Natural killer cell (primary cell): ENCODE data around the gene PRPF6. TPM values are rescaled to one million over a fixed set of nuclear protein-coding genes. Genes with fewer than 3 reads are reported as not detected.

Source experiments
- ATAC-seq, 3 donors: fragments of 150-1000 bp in 2 of 3; fragments of 200-7000 bp in 1 of 3; cut with Tn5 transposase; 1 replicate in 1 of 3; 2 replicates in 2 of 3; pipeline ENCODE4 v1.10.0; 2021; ENCODE audit warnings: mild to moderate bottlenecking in 2 of 3, moderate library complexity in 2 of 3
- DNase-seq, 2 donors: peaks; one replicate each; pipeline versions ENCODE4 v3.0.0 to v3.0.0-alpha.2; 2013 to 2021; ENCODE audit warnings: mixed read lengths in 1 of 2
- H3K27ac ChIP-seq: one replicate; pipeline ENCODE4 v1.5.1; 2013; ENCODE audit warnings: mild to moderate bottlenecking, low read length
- H3K27me3 ChIP-seq: one replicate; pipeline ENCODE4 v1.6.1; 2013; ENCODE audit warnings: low read length; ENCODE audit not compliant: control insufficient read depth, insufficient read depth
- H3K36me3 ChIP-seq: one replicate; pipeline ENCODE4 v1.6.1; 2013; ENCODE audit warnings: low read length; ENCODE audit not compliant: control insufficient read depth, insufficient read depth
- H3K4me1 ChIP-seq: one replicate; pipeline ENCODE4 v1.6.1; 2013; ENCODE audit warnings: low read length; ENCODE audit not compliant: control insufficient read depth, insufficient read depth
- H3K4me3 ChIP-seq: one replicate; pipeline ENCODE4 v1.5.1; 2013; ENCODE audit warnings: low read length
- H3K9me3 ChIP-seq: one replicate; pipeline ENCODE4 v1.6.1; 2013; ENCODE audit warnings: low read length; ENCODE audit not compliant: control insufficient read depth, insufficient read depth
- H3K27ac Mint-ChIP-seq, 2 donors: one replicate each; pipeline ENCODE4 v1.8.0; 2022; ENCODE audit warnings: mild to moderate bottlenecking in 2 of 2, mixed read lengths in 2 of 2, moderate library complexity in 1 of 2
- H3K27me3 Mint-ChIP-seq, 2 donors: one replicate each; pipeline ENCODE4 v1.8.0; 2022; ENCODE audit warnings: low read depth in 2 of 2, mixed read lengths in 2 of 2
- H3K36me3 Mint-ChIP-seq: one replicate; pipeline ENCODE4 v1.8.0; 2022; ENCODE audit warnings: mixed read lengths
- H3K4me1 Mint-ChIP-seq, 2 donors: one replicate each; pipeline ENCODE4 v1.8.0; 2022; ENCODE audit warnings: mixed read lengths in 2 of 2
- H3K4me3 Mint-ChIP-seq: one replicate; pipeline ENCODE4 v1.8.0; 2022; ENCODE audit warnings: mild to moderate bottlenecking, moderate library complexity, mixed read lengths
- H3K9me3 Mint-ChIP-seq, 2 donors: one replicate each; pipeline ENCODE4 v1.8.0; 2022; ENCODE audit warnings: mixed read lengths in 2 of 2
- CTCF ChIP-seq: fragments of 200-600 bp; IDR thresholded peaks from one replicate; pipeline ENCODE4 v1.8.0; 2022; ENCODE audit warnings: antibody characterized with exemption
- WGBS: methylation state at CpG from one replicate; pipeline ENCODE4 v1.1.7; 2013; ENCODE audit warnings: missing lambda C conversion rate; ENCODE audit not compliant: insufficient coverage; 5-methylcytosine and 5-hydroxymethylcytosine counted together
- intact Hi-C: fragments of 100-400 bp; cut with micrococcal nuclease; formaldehyde crosslinking; loops from one replicate; pipeline ENCODE4 v1.14.2; 2022
- total RNA-seq, 4 donors: library from RNA; stranded (reverse); fragments of 120-200 nt in 1 of 4; gene quantifications; one replicate each; pipeline versions ENCODE4 v1.2.3 to v1.2.4, GENCODE V29; 2013 to 2022

Gene PRPF6
- total RNA-seq, 3 donors from 2014 or later (not counting 1 experiment from before 2014, with no cell fraction given), result 52.7 to 63.0 (median 55.0) TPM

GRCh38 chr20:64081624-64081964 is 100.7 kb downstream of the PRPF6 start:
- Histone ChIP-seq H3K9me3 (no peaks in the 10 kb centered on the region), H3K27ac (no peak overlapping the region), H3K4me3 (no peak overlapping the region), H3K27me3 (peaks cover 12% of the 10 kb centered on the region), H3K36me3 (peaks cover under 1% of the 10 kb centered on the region), H3K4me1 (peaks cover 56% of the 10 kb centered on the region)
- Mint-ChIP-seq H3K4me3 (peak overlapping the region; percentile 83), H3K4me1 (peaks cover 26 to 53% of the 10 kb centered on the region in 2 donors), H3K36me3 (no peaks in the 10 kb centered on the region), H3K9me3 (no peaks in the 10 kb centered on the region), H3K27ac (peak overlapping the region; percentile 62 to 80), H3K27me3 (peaks cover 15 to 17% of the 10 kb centered on the region in 2 donors)
- intact Hi-C loops, result no loop called here
- no peak for TF ChIP-seq CTCF
- DNase-seq (no peak), ATAC-seq (no peak)
- WGBS, result 91% methylated on average over 6 of the region's 6 CpGs

- 21% methylated on average over 13 of the region's 13 CpGs for WGBS
- ATAC-seq (no peak), DNase-seq (peak in 1 of 2 donors; percentile 40)
- peak overlapping the region; percentile 83 for H3K4me3 Mint-ChIP-seq
- H3K27me3 ChIP-seq, result peaks cover 12% of the 10 kb centered on the region
- H3K4me1 Mint-ChIP-seq, result peaks cover 24 to 49% of the 10 kb centered on the region in 2 donors
- H3K9me3 ChIP-seq, result no peaks in the 10 kb centered on the region
- no peaks in the 10 kb centered on the region for H3K36me3 ChIP-seq
- intact Hi-C loops, result loop anchor here (2.0 kb wide), 1 partner anchor 39 kb away; no protein-coding TSS in a partner anchor
- H3K27ac ChIP-seq, result no peak overlapping the region
- no peak for TF ChIP-seq CTCF
- peak overlapping the region; percentile 62 to 80 for H3K27ac Mint-ChIP-seq
- no peaks in the 10 kb centered on the region for H3K36me3 Mint-ChIP-seq
- peaks cover 15 to 18% of the 10 kb centered on the region in 2 donors for H3K27me3 Mint-ChIP-seq
- H3K9me3 Mint-ChIP-seq, result no peaks in the 10 kb centered on the region
- H3K4me1 ChIP-seq, result peaks cover 50% of the 10 kb centered on the region
- H3K4me3 ChIP-seq, result no peak overlapping the region
These were observed 101.3 kb downstream of the PRPF6 start for GRCh38 chr20:64082126-64082731.

Other genes with a start within 250 kb of the PRPF6 start
- 10 to 100 TPM; 86.5 to 94.4 (median 91.7) TPM for gene LIME1, start 244.5 kb upstream of the PRPF6 start, total RNA-seq
- 100 to 1,000 TPM in 1 of 3 donors, 10 to 100 TPM in 2; 90.4 to 100 (median 95.5) TPM for gene SLC2A4RG, start 241.4 kb upstream of the PRPF6 start, total RNA-seq
- 1 to 10 TPM; 1.1 TPM for gene ZBTB46, start 149.9 kb upstream of the PRPF6 start, total RNA-seq
- gene ABHD16B, start 119.6 kb upstream of the PRPF6 start, total RNA-seq, result not detected
- gene TPD52L2, start 115.9 kb upstream of the PRPF6 start, total RNA-seq, result 10 to 100 TPM; 36.8 to 47.2 (median 45.1) TPM
- gene DNAJC5, start 86.0 kb upstream of the PRPF6 start, total RNA-seq, result 10 to 100 TPM; 27.5 to 45.1 (median 42.8) TPM
- 10 to 100 TPM; 49.9 to 58.1 (median 49.9) TPM for gene UCKL1, start 24.7 kb upstream of the PRPF6 start, total RNA-seq
- gene ZNF512B, start 11.2 kb upstream of the PRPF6 start, total RNA-seq, result 10 to 100 TPM; 11.5 to 16.8 (median 13.8) TPM
- gene SAMD10, start 1.5 kb upstream of the PRPF6 start, total RNA-seq, result 10 to 100 TPM; 15.2 to 22.3 (median 17.6) TPM
- gene C20orf204, start 55.0 kb downstream of the PRPF6 start, total RNA-seq, result 1 to 10 TPM; 4.3 to 5.5 (median 5.3) TPM
- gene SOX18, start 68.5 kb downstream of the PRPF6 start, total RNA-seq, result not detected
- 10 to 100 TPM; 25.0 to 28.7 (median 28.5) TPM for gene TCEA2, start 82.1 kb downstream of the PRPF6 start, total RNA-seq
- 10 to 100 TPM; 61.9 to 76.4 (median 68.2) TPM for gene RGS19, start 98.4 kb downstream of the PRPF6 start, total RNA-seq
- gene OPRL1, start 99.0 kb downstream of the PRPF6 start, total RNA-seq, result 1 to 10 TPM; 1.2 to 2.2 (median 1.4) TPM
- not detected for gene LKAAEAR1, start 103.3 kb downstream of the PRPF6 start, total RNA-seq
- gene NPBWR2, start 126.4 kb downstream of the PRPF6 start, total RNA-seq, result not detected
- gene MYT1, start 183.3 kb downstream of the PRPF6 start, total RNA-seq, result not detected